Effector memory CD8-positive, alpha-beta T cell (primary cell): ENCODE measurements around the gene SLC5A12.

Source experiments
- ATAC-seq: fragments of 150-1000 bp; cut with Tn5 transposase; replicated peaks from 2 replicates; pipeline ENCODE4 v1.10.0; 2021; ENCODE audit warnings: mild to moderate bottlenecking, moderate library complexity
- DNase-seq, 3 experiments: peaks; one replicate each; pipeline ENCODE4 v3.0.0; 2021
- H3K27ac Mint-ChIP-seq, 2 donors: one replicate each; pipeline ENCODE4 v1.8.0; 2022; ENCODE audit warnings: mild to moderate bottlenecking in 2 of 2, mixed read lengths in 2 of 2, moderate library complexity in 2 of 2
- H3K27me3 Mint-ChIP-seq, 2 donors: one replicate each; pipeline ENCODE4 v1.8.0; 2022; ENCODE audit warnings: mixed read lengths in 2 of 2
- H3K36me3 Mint-ChIP-seq: one replicate; pipeline ENCODE4 v1.8.0; 2022; ENCODE audit warnings: mild to moderate bottlenecking, moderate library complexity, mixed read lengths; ENCODE audit not compliant: insufficient read depth
- H3K4me1 Mint-ChIP-seq, 2 donors: one replicate each; pipeline ENCODE4 v1.8.0; 2022; ENCODE audit warnings: low read depth in 2 of 2, mixed read lengths in 2 of 2
- H3K4me3 Mint-ChIP-seq, 2 donors: one replicate each; pipeline ENCODE4 v1.8.0; 2022; ENCODE audit warnings: mild to moderate bottlenecking in 2 of 2, mixed read lengths in 2 of 2, moderate library complexity in 2 of 2
- H3K9me3 Mint-ChIP-seq, 2 donors: one replicate each; pipeline ENCODE4 v1.8.0; 2022; ENCODE audit warnings: mixed read lengths in 2 of 2

SLC5A12 gene

GRCh38 chr11:26741036-26741435 is 19.2 kb upstream of the SLC5A12 start:
- Mint-ChIP-seq H3K4me3 (no peak overlapping the region), H3K36me3 (no peaks in the 10 kb centered on the region), H3K9me3 (peaks cover 0 to 11% of the 10 kb centered on the region in 2 donors), H3K27me3 (no peaks in the 10 kb centered on the region), H3K27ac (no peak overlapping the region), H3K4me1 (no peaks in the 10 kb centered on the region)
- DNase-seq: no peak
- no peak for ATAC-seq

GRCh38 chr11:26739366-26740073 is 17.7 kb upstream of the SLC5A12 start:
- Mint-ChIP-seq H3K36me3 (no peaks in the 10 kb centered on the region), H3K27me3 (no peaks in the 10 kb centered on the region), H3K4me1 (no peaks in the 10 kb centered on the region), H3K4me3 (no peak overlapping the region), H3K27ac (no peak overlapping the region), H3K9me3 (peaks cover 0 to 14% of the 10 kb centered on the region in 2 donors)
- DNase-seq (no peak), ATAC-seq (no peak)

GRCh38 chr11:26734691-26735090 is 12.8 kb upstream of the SLC5A12 start:
- DNase-seq (no peak), ATAC-seq (no peak)
- H3K9me3 Mint-ChIP-seq: peaks cover 15 to 18% of the 10 kb centered on the region in 2 donors
- H3K4me3 Mint-ChIP-seq: no peak overlapping the region
- H3K27ac Mint-ChIP-seq: no peak overlapping the region
- no peaks in the 10 kb centered on the region for H3K4me1 Mint-ChIP-seq
- H3K27me3 Mint-ChIP-seq: no peaks in the 10 kb centered on the region
- H3K36me3 Mint-ChIP-seq: no peaks in the 10 kb centered on the region

GRCh38 chr11:26731084-26731456 is 9.2 kb upstream of the SLC5A12 start:
- Mint-ChIP-seq H3K4me1 (no peaks in the 10 kb centered on the region), H3K36me3 (no peaks in the 10 kb centered on the region), H3K9me3 (peaks cover 7 to 18% of the 10 kb centered on the region in 2 donors), H3K4me3 (no peak overlapping the region), H3K27me3 (no peaks in the 10 kb centered on the region), H3K27ac (no peak overlapping the region)
- DNase-seq (no peak), ATAC-seq (no peak)

- Mint-ChIP-seq H3K4me1 (no peaks in the 10 kb centered on the region), H3K27me3 (no peaks in the 10 kb centered on the region), H3K9me3 (peaks cover 4 to 18% of the 10 kb centered on the region in 2 donors), H3K36me3 (no peaks in the 10 kb centered on the region), H3K4me3 (no peak overlapping the region), H3K27ac (no peak overlapping the region)
- DNase-seq: no peak
- ATAC-seq: no peak
These were observed 8.7 kb upstream of the SLC5A12 start for GRCh38 chr11:26730414-26731083.

- peaks cover 4 to 20% of the 10 kb centered on the region in 2 donors for H3K9me3 Mint-ChIP-seq
- ATAC-seq (no peak), DNase-seq (no peak)
- H3K36me3 Mint-ChIP-seq: no peaks in the 10 kb centered on the region
- H3K27ac Mint-ChIP-seq: no peak overlapping the region
- H3K4me3 Mint-ChIP-seq: no peak overlapping the region
- no peaks in the 10 kb centered on the region for H3K27me3 Mint-ChIP-seq
- no peaks in the 10 kb centered on the region for H3K4me1 Mint-ChIP-seq
These were observed 7.4 kb upstream of the SLC5A12 start for GRCh38 chr11:26729284-26729683.

GRCh38 chr11:26726960-26727359 is 5.1 kb upstream of the SLC5A12 start:
- no peaks in the 10 kb centered on the region for H3K36me3 Mint-ChIP-seq
- ATAC-seq: no peak
- no peak overlapping the region for H3K27ac Mint-ChIP-seq
- H3K9me3 Mint-ChIP-seq: peaks cover 7 to 16% of the 10 kb centered on the region in 2 donors
- no peaks in the 10 kb centered on the region for H3K27me3 Mint-ChIP-seq
- no peak overlapping the region for H3K4me3 Mint-ChIP-seq
- no peaks in the 10 kb centered on the region for H3K4me1 Mint-ChIP-seq
- no peak for DNase-seq

- Mint-ChIP-seq H3K4me3 (no peak overlapping the region), H3K27me3 (no peaks in the 10 kb centered on the region), H3K4me1 (no peaks in the 10 kb centered on the region), H3K36me3 (no peaks in the 10 kb centered on the region), H3K9me3 (peaks cover 14 to 17% of the 10 kb centered on the region in 2 donors), H3K27ac (no peak overlapping the region)
- DNase-seq (no peak), ATAC-seq (no peak)
These were observed 1.9 kb downstream of the SLC5A12 start for GRCh38 chr11:26719998-26720397.

- Mint-ChIP-seq H3K27me3 (no peaks in the 10 kb centered on the region), H3K27ac (no peak overlapping the region), H3K9me3 (peaks cover 13 to 17% of the 10 kb centered on the region in 2 donors), H3K4me3 (no peak overlapping the region), H3K36me3 (no peaks in the 10 kb centered on the region), H3K4me1 (no peaks in the 10 kb centered on the region)
- DNase-seq: no peak
- no peak for ATAC-seq
These were observed 2.4 kb downstream of the SLC5A12 start for GRCh38 chr11:26719289-26719973.

GRCh38 chr11:26717771-26718170 is 4.1 kb downstream of the SLC5A12 start:
- Mint-ChIP-seq H3K36me3 (no peaks in the 10 kb centered on the region), H3K27me3 (no peaks in the 10 kb centered on the region), H3K27ac (no peak overlapping the region), H3K4me3 (no peak overlapping the region), H3K9me3 (peaks cover 12 to 16% of the 10 kb centered on the region in 2 donors), H3K4me1 (no peaks in the 10 kb centered on the region)
- ATAC-seq (no peak), DNase-seq (no peak)

GRCh38 chr11:26715133-26715532 is 6.7 kb downstream of the SLC5A12 start:
- Mint-ChIP-seq H3K9me3 (peaks cover 13 to 21% of the 10 kb centered on the region in 2 donors), H3K27ac (no peak overlapping the region), H3K4me3 (no peak overlapping the region), H3K4me1 (no peaks in the 10 kb centered on the region), H3K36me3 (no peaks in the 10 kb centered on the region), H3K27me3 (no peaks in the 10 kb centered on the region)
- no peak for DNase-seq
- ATAC-seq: no peak

GRCh38 chr11:26712497-26712896 is 9.4 kb downstream of the SLC5A12 start:
- ATAC-seq: no peak
- Mint-ChIP-seq H3K4me3 (no peak overlapping the region), H3K4me1 (no peaks in the 10 kb centered on the region), H3K27ac (no peak overlapping the region), H3K9me3 (peaks cover 10 to 14% of the 10 kb centered on the region in 2 donors), H3K36me3 (no peaks in the 10 kb centered on the region), H3K27me3 (no peaks in the 10 kb centered on the region)
- no peak for DNase-seq

- ATAC-seq (no peak), DNase-seq (no peak)
- Mint-ChIP-seq H3K27ac (no peak overlapping the region), H3K4me3 (no peak overlapping the region), H3K4me1 (no peaks in the 10 kb centered on the region), H3K9me3 (peaks cover 10 to 14% of the 10 kb centered on the region in 2 donors), H3K27me3 (no peaks in the 10 kb centered on the region), H3K36me3 (no peaks in the 10 kb centered on the region)
These were observed 11.4 kb downstream of the SLC5A12 start for GRCh38 chr11:26710489-26710888.
